Cardiac muscle cell (in vitro differentiated cells and primary cell): ENCODE measurements around the gene ADGRD2. TPM values are rescaled to one million over a fixed set of nuclear protein-coding genes. Genes with fewer than 3 reads are reported as not detected.
"Not testable (repeated sequence)": the region's sequence is repeated elsewhere in the genome, so short reads cannot be mapped to it uniquely, and the experiment has no call there.

ENCODE experiments used
- DNase-seq, 2 donors: peaks; one replicate each; pipeline versions ENCODE4 v3.0.0 to v3.0.0-alpha.2; 2010 to 2017; ENCODE audit warnings: low read depth in 1 of 2, low spot score in 1 of 2
- H3K27ac ChIP-seq: fragments of 200-600 bp; sonication (generic); 2 replicates; pipeline ENCODE4 v1.5.1; 2016
- H3K27me3 ChIP-seq: fragments of 200-600 bp; sonication (generic); 2 replicates; pipeline ENCODE4 v1.6.0; 2016; ENCODE audit warnings: control low read depth
- H3K36me3 ChIP-seq: fragments of 200-600 bp; sonication (generic); 2 replicates; pipeline ENCODE4 v1.5.1; 2016; ENCODE audit warnings: control low read depth
- H3K4me1 ChIP-seq: fragments of 200-600 bp; sonication (generic); 2 replicates; pipeline ENCODE4 v1.8.1; 2017; ENCODE audit warnings: low read depth, mild to moderate bottlenecking, mixed run types
- H3K4me3 ChIP-seq: fragments of 200-600 bp; sonication (generic); 2 replicates; pipeline ENCODE4 v1.5.1; 2016; ENCODE audit warnings: mild to moderate bottlenecking
- H3K9me3 ChIP-seq: fragments of 200-600 bp; sonication (generic); 2 replicates; pipeline ENCODE4 v1.5.1; 2017; ENCODE audit warnings: low read depth, mild to moderate bottlenecking, control low read depth
- CTCF ChIP-seq: IDR thresholded peaks from 2 replicates; pipeline ENCODE4 v1.5.1; 2012; ENCODE audit warnings: low read depth, mild to moderate bottlenecking, low read length
- polyA plus RNA-seq: library from polyadenylated mRNA; unstranded; fragments of >200 nt; fragmentation: Nextera tagmentation; extraction: Ambion mirVana; gene quantifications from 2 replicates; pipeline ENCODE4 v1.2.1, GENCODE V29; 2016
- total RNA-seq: library from RNA; depleted of rRNA; stranded (reverse); fragments of >200 nt; gene quantifications from 2 replicates; pipeline ENCODE4 v1.2.3, GENCODE V29; 2016

ADGRD2 gene
- total and polyA plus RNA-seq, 2 experiments from 2014 or later: not detected

- no peaks in the 10 kb centered on the region for H3K9me3 ChIP-seq
- H3K27me3 ChIP-seq: no peaks in the 10 kb centered on the region
- no peaks in the 10 kb centered on the region for H3K4me1 ChIP-seq
- no peak for TF ChIP-seq CTCF
- DNase-seq: no peak
- H3K36me3 ChIP-seq: no peaks in the 10 kb centered on the region
- H3K4me3 ChIP-seq: no peak overlapping the region
- H3K27ac ChIP-seq: no peak overlapping the region
These were observed 29.2 kb upstream of the ADGRD2 start for GRCh38 chr9:124420991-124421543.

- Histone ChIP-seq H3K27me3 (no peaks in the 10 kb centered on the region), H3K4me1 (no peaks in the 10 kb centered on the region), H3K27ac (no peak overlapping the region), H3K9me3 (no peaks in the 10 kb centered on the region), H3K4me3 (no peak overlapping the region), H3K36me3 (no peaks in the 10 kb centered on the region)
- TF ChIP-seq CTCF: no peak
- DNase-seq: no peak
These were observed 27.1 kb upstream of the ADGRD2 start for GRCh38 chr9:124423155-124423554.

GRCh38 chr9:124423591-124423990 is 26.7 kb upstream of the ADGRD2 start:
- Histone ChIP-seq H3K27ac (no peak overlapping the region), H3K27me3 (no peaks in the 10 kb centered on the region), H3K4me1 (no peaks in the 10 kb centered on the region), H3K9me3 (no peaks in the 10 kb centered on the region), H3K36me3 (no peaks in the 10 kb centered on the region), H3K4me3 (no peak overlapping the region)
- DNase-seq: no peak
- TF ChIP-seq CTCF: no peak

GRCh38 chr9:124425733-124426132 is 24.5 kb upstream of the ADGRD2 start:
- H3K4me3 ChIP-seq, H3K36me3 ChIP-seq, H3K4me1 ChIP-seq, H3K27me3 ChIP-seq, H3K9me3 ChIP-seq, H3K27ac ChIP-seq, DNase-seq: not testable (repeated sequence)

- DNase-seq: no peak
- Histone ChIP-seq H3K27ac (no peak overlapping the region), H3K27me3 (no peaks in the 10 kb centered on the region), H3K9me3 (no peaks in the 10 kb centered on the region), H3K4me3 (no peak overlapping the region), H3K4me1 (no peaks in the 10 kb centered on the region), H3K36me3 (no peaks in the 10 kb centered on the region)
- TF ChIP-seq CTCF: no peak
These were observed 23.9 kb upstream of the ADGRD2 start for GRCh38 chr9:124426361-124426760.

GRCh38 chr9:124427281-124427680 is 23.0 kb upstream of the ADGRD2 start:
- H3K4me1 ChIP-seq: no peaks in the 10 kb centered on the region
- no peak for TF ChIP-seq CTCF
- no peak overlapping the region for H3K4me3 ChIP-seq
- no peak overlapping the region for H3K27ac ChIP-seq
- H3K9me3 ChIP-seq: no peaks in the 10 kb centered on the region
- no peaks in the 10 kb centered on the region for H3K27me3 ChIP-seq
- H3K36me3 ChIP-seq: no peaks in the 10 kb centered on the region
- no peak for DNase-seq
